ENCODE data around the gene DHRS7B.
"Not testable (repeated sequence)": the region's sequence is repeated elsewhere in the genome, so short reads cannot be mapped to it uniquely, and the experiment has no call there.

The DHRS7B gene

GRCh38 chr17:21127509-21128077 lies 829 bp downstream of the DHRS7B start:
- FAIRE-seq (no peak), DNase-seq (ENCODE audit: insufficient read length, low spot score) (no peak)
- TF ChIP-seq POU2F2 (IDR thresholded peaks at IDR 0.05; ENCODE audit: low read depth, low read length) (no peak), POLR2AphosphoS5 (IDR thresholded peaks at IDR 0.05; ENCODE audit: low read depth, low read length) (no peak), TAF1 (IDR thresholded peaks at IDR 0.05; ENCODE audit: low read depth, low read length) (no peak), PAX5 (IDR thresholded peaks at IDR 0.05; ENCODE audit: insufficient read depth, low read length, severe bottlenecking) (no peak), POLR2A (IDR thresholded peaks at IDR 0.05; ENCODE audit: low read depth, low read length) (no peak), SPI1 (IDR thresholded peaks at IDR 0.05; ENCODE audit: low read depth, low read length) (no peak)

GRCh38 chr17:21129023-21129681 lies 2.4 kb downstream of the DHRS7B start:
- no peak for TF ChIP-seq POLR2A (IDR thresholded peaks at IDR 0.05; ENCODE audit: low read depth, low read length)
- no peak for TF ChIP-seq POU2F2 (IDR thresholded peaks at IDR 0.05; ENCODE audit: low read depth, low read length)
- no peak for TF ChIP-seq PAX5 (IDR thresholded peaks at IDR 0.05; ENCODE audit: insufficient read depth, low read length, severe bottlenecking)
- TF ChIP-seq POLR2AphosphoS5 (IDR thresholded peaks at IDR 0.05; ENCODE audit: low read depth, low read length): no peak
- no peak for DNase-seq (ENCODE audit: insufficient read length, low spot score)

DNA sequence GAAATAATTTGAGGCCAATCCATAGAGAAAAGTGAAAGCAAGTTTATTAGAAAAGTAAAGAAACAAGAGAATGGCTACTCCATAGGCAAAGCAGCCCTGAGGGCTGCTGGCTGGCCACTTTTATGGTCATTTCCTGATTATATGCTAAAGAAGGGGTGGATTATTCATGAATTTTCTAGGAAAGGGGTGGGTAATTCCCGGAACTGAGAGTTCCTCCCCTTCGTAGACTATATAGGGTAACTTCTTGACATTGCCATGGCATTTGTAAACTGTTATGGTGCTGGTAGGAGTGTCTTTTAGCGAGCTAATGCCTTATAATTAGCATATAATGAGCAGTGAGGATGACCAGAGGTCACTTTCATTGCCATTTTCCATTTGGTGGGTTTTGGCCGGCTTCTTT lies 4.4 kb downstream of the DHRS7B start:
- DNase-seq (ENCODE audit: insufficient read length, low spot score) (no peak), FAIRE-seq (no peak)
- TF ChIP-seq POU2F2 (IDR thresholded peaks at IDR 0.05; ENCODE audit: low read depth, low read length): no peak
- no peak for TF ChIP-seq PAX5 (IDR thresholded peaks at IDR 0.05; ENCODE audit: insufficient read depth, low read length, severe bottlenecking)
- no peak for TF ChIP-seq SPI1 (IDR thresholded peaks at IDR 0.05; ENCODE audit: low read depth, low read length)
- TF ChIP-seq TAF1 (IDR thresholded peaks at IDR 0.05; ENCODE audit: low read depth, low read length): no peak
- TF ChIP-seq POLR2AphosphoS5 (IDR thresholded peaks at IDR 0.05; ENCODE audit: low read depth, low read length): no peak
- no peak for TF ChIP-seq POLR2A (IDR thresholded peaks at IDR 0.05; ENCODE audit: low read depth, low read length)

More at GRCh38 chr17:21129023-21129681, 2.4 kb downstream of the DHRS7B start:
- no peak for FAIRE-seq

GRCh38 chr17:21132428-21132827 lies 5.7 kb downstream of the DHRS7B start:
- DNase-seq (ENCODE audit: insufficient read length, low spot score) (no peak), FAIRE-seq (no peak)
- TF ChIP-seq POLR2AphosphoS5 (IDR thresholded peaks at IDR 0.05; ENCODE audit: low read depth, low read length): no peak
- peak; percentile 31; the same call in 1 of the 2 replicates for TF ChIP-seq SPI1 (IDR thresholded peaks at IDR 0.05; ENCODE audit: low read depth, low read length)
- no peak for TF ChIP-seq PAX5 (IDR thresholded peaks at IDR 0.05; ENCODE audit: insufficient read depth, low read length, severe bottlenecking)
- TF ChIP-seq POU2F2 (IDR thresholded peaks at IDR 0.05; ENCODE audit: low read depth, low read length): no peak
- TF ChIP-seq POLR2A (IDR thresholded peaks at IDR 0.05; ENCODE audit: low read depth, low read length): no peak
- TF ChIP-seq TAF1 (IDR thresholded peaks at IDR 0.05; ENCODE audit: low read depth, low read length): no peak

DNA sequence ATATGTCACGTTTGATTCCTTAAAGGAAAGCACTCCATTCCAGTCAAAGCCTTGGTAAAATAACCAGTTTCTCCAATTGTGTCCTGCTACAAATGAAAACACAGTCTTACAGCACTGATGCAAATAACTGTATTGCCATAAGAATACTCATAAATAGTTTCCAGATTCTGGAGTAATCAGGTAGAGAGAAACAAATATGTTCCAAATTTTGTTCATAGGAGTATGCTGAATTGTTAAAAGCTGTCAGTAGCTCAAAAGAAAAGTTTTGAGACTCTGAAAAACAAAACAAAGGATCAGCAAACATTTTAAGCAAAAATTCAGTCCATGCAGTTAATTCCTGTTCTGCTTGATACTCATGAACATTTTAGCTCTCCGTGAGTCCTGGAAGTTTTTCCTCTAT lies 7.8 kb downstream of the DHRS7B start:
- TF ChIP-seq TAF1 (IDR thresholded peaks at IDR 0.05; ENCODE audit: low read depth, low read length): no peak
- TF ChIP-seq POU2F2 (IDR thresholded peaks at IDR 0.05; ENCODE audit: low read depth, low read length): no peak
- TF ChIP-seq SPI1 (IDR thresholded peaks at IDR 0.05; ENCODE audit: low read depth, low read length): no peak
- no peak for TF ChIP-seq POLR2A (IDR thresholded peaks at IDR 0.05; ENCODE audit: low read depth, low read length)
- no peak for TF ChIP-seq POLR2AphosphoS5 (IDR thresholded peaks at IDR 0.05; ENCODE audit: low read depth, low read length)
- TF ChIP-seq PAX5 (IDR thresholded peaks at IDR 0.05; ENCODE audit: insufficient read depth, low read length, severe bottlenecking): no peak
- DNase-seq (ENCODE audit: insufficient read length, low spot score) (no peak), FAIRE-seq (no peak)

DNA sequence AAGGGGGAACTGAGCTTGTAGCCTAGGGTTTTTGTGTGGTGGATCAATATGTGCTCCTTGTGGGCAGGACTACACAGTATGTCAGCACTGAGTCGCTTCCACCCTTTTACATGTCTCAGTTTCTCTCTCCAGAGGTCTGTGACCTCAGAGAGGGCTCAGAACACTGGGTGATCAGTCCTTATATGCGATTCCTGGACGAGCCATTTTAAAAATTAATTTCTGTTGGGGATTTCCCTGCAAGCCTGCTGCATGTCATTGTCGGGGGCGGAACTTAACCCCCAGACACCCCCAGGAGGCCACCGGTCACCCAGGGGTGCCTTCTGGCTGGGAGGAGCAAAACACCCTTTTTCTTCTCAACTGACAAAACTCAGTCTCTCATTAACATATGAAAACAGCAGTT lies 14.1 kb downstream of the DHRS7B start:
- DNase-seq (ENCODE audit: insufficient read length, low spot score) (no peak), FAIRE-seq (peak; percentile 92)
- TF ChIP-seq POU2F2 (IDR thresholded peaks at IDR 0.05; ENCODE audit: low read depth, low read length): peak; percentile 60; the same call in 1 of the 2 replicates
- peak; percentile 31; the same call in 1 of the 2 replicates for TF ChIP-seq SPI1 (IDR thresholded peaks at IDR 0.05; ENCODE audit: low read depth, low read length)
- TF ChIP-seq POLR2A (IDR thresholded peaks at IDR 0.05; ENCODE audit: low read depth, low read length): no peak; the same call in 1 of the 2 replicates
- TF ChIP-seq POLR2AphosphoS5 (IDR thresholded peaks at IDR 0.05; ENCODE audit: low read depth, low read length): no peak
- no peak for TF ChIP-seq PAX5 (IDR thresholded peaks at IDR 0.05; ENCODE audit: insufficient read depth, low read length, severe bottlenecking)
- no peak for TF ChIP-seq TAF1 (IDR thresholded peaks at IDR 0.05; ENCODE audit: low read depth, low read length)

DNA sequence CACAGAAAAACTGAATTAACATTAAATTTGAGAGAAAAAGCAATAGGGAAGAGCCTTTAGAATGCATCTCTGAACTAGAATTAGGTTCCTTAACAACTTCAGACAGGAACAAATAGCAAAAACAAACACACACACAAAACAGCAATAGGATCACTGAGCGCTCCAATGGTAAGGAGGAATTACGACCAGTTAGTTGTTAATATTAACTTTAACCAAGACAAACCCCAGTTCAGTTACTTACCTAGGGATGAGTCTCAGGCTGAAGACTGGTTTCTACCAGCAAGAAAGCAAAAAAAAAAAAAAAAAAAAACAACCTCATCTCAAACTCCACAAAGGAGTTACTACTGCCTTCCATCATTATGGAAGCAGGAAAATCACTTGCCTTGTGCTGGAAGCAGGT lies 14.6 kb downstream of the DHRS7B start:
- TF ChIP-seq SPI1 (IDR thresholded peaks at IDR 0.05; ENCODE audit: low read depth, low read length) (no peak), POU2F2 (IDR thresholded peaks at IDR 0.05; ENCODE audit: low read depth, low read length) (no peak), PAX5 (IDR thresholded peaks at IDR 0.05; ENCODE audit: insufficient read depth, low read length, severe bottlenecking) (no peak), TAF1 (IDR thresholded peaks at IDR 0.05; ENCODE audit: low read depth, low read length) (no peak), POLR2AphosphoS5 (IDR thresholded peaks at IDR 0.05; ENCODE audit: low read depth, low read length) (no peak), POLR2A (IDR thresholded peaks at IDR 0.05; ENCODE audit: low read depth, low read length) (no peak)
- FAIRE-seq: no peak

GRCh38 chr17:21142065-21142464 lies 15.3 kb downstream of the DHRS7B start:
- peak; percentile 96 for FAIRE-seq
- 0 out of 2 replicates have a peak, but pooled peaks have one; percentile 22 for TF ChIP-seq SPI1 (IDR thresholded peaks at IDR 0.05; ENCODE audit: low read depth, low read length)
- not testable (repeated sequence) for DNase-seq (ENCODE audit: insufficient read length, low spot score)

More for the DNA sequence above, 14.6 kb downstream of the DHRS7B start:
- no peak for DNase-seq (ENCODE audit: insufficient read length, low spot score)

DNA sequence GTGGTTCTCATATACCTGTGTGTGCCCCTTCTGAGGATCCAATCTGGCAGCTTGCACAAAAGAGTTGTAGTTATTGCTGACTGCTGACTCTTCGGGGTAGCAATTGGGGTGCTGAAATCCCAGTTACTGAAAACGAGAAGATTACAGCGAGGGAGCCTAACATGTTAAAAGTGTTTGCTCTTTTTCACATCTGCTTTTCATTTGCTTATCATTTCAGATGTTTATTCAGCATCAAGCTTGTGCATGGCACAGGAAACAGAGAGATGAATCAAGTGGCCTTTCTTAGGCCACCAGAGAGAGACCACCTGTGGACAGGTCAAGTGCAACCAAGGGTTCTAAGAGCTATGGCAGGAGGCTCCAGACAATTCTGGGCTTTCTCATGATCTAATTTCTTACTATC lies 16.9 kb downstream of the DHRS7B start:
- FAIRE-seq (no peak), DNase-seq (ENCODE audit: insufficient read length, low spot score) (no peak)
- TF ChIP-seq POLR2AphosphoS5 (IDR thresholded peaks at IDR 0.05; ENCODE audit: low read depth, low read length) (no peak), SPI1 (IDR thresholded peaks at IDR 0.05; ENCODE audit: low read depth, low read length) (peak; percentile 64)

DNA sequence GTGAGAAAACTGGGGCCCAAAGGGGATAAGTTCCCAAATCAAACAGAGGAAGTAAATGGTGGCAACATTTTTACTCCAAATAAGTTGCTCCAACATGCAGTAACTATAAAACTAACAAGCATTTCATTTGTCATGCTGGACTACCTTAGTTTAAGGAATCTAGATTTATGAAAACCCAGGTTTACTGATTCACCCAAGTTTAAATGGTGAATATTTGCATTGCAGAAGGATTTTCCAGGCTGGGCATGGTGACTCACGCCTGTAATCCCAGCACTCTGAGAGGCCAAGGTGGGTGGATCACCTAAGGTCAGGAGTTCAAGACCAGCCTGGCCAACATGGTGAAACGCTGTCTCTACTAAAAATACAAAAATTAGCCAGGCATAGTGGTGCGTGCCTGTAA lies 17.5 kb downstream of the DHRS7B start:
- not testable (repeated sequence) for DNase-seq (ENCODE audit: insufficient read length, low spot score); FAIRE-seq
